K562 (cell line): Measurements from ENCODE around the gene C2orf92.

Experiments used
- CBX5 ChIP-seq: IDR thresholded peaks from 2 replicates; pipeline ENCODE4 v1.6.1; 2014; ENCODE audit warnings: low read depth, borderline replicate concordance
- ELF1 ChIP-seq: fragments of 200-800 bp; sonication (Bioruptor generic); IDR thresholded peaks from 2 replicates; pipeline ENCODE4 v1.6.1; 2016; ENCODE audit warnings: missing genetic modification characterization, missing compliant biosample characterization
- GABPB1 ChIP-seq: sonication (generic); formaldehyde crosslinking; IDR thresholded peaks from 2 replicates; pipeline ENCODE4 v1.8.0; 2022; ENCODE audit warnings: mild to moderate bottlenecking, missing genetic modification reagents
- HMBOX1 ChIP-seq: sonication (generic); IDR thresholded peaks from 2 replicates; pipeline ENCODE4 v1.6.1; 2016
- PHTF2 ChIP-seq: fragments of 250-450 bp; sonication (Bioruptor Pico); IDR thresholded peaks from 2 replicates; pipeline ENCODE4 v1.5.0; 2021; ENCODE audit warnings: mild to moderate bottlenecking
- SMC3 ChIP-seq: conservative IDR thresholded peaks from 2 replicates; pipeline ENCODE4 v1.6.1; 2011; ENCODE audit warnings: low read depth, low read length, improper control_type of control experiment; ENCODE audit not compliant: insufficient read depth
- SREBF1 ChIP-seq: fragments of 150-350 bp; IDR thresholded peaks from 2 replicates; pipeline ENCODE4 v1.6.1; 2014; ENCODE audit warnings: antibody characterized with exemption, low read depth, low read length, borderline replicate concordance
- ZNF431 ChIP-seq: sonication (generic); formaldehyde crosslinking; IDR thresholded peaks from 2 replicates; pipeline ENCODE4 v1.8.0; 2022; ENCODE audit warnings: mild to moderate bottlenecking, missing genetic modification reagents
- TF ChIP-seq, protein P1 (sequence below), 3 experiments: IDR thresholded peaks in 2 of 3; conservative IDR thresholded peaks in 1 of 3; 2 replicates each; pipeline ENCODE4 v1.5.1; 2011 to 2012; ENCODE audit warnings: low read length in 3 of 3, mild to moderate bottlenecking in 3 of 3, control low read depth in 2 of 3, improper control_type of control experiment in 1 of 3, inconsistent platforms in 1 of 3, low read depth in 1 of 3, mixed read lengths in 1 of 3, moderate library complexity in 1 of 3; ENCODE audit not compliant: insufficient read depth in 2 of 3
- TF ChIP-seq, protein P2 (sequence below): sonication (generic); formaldehyde crosslinking; IDR thresholded peaks from 2 replicates; pipeline ENCODE4 v1.4.0; 2020; ENCODE audit warnings: mild to moderate bottlenecking, missing genetic modification reagents

DNA sequence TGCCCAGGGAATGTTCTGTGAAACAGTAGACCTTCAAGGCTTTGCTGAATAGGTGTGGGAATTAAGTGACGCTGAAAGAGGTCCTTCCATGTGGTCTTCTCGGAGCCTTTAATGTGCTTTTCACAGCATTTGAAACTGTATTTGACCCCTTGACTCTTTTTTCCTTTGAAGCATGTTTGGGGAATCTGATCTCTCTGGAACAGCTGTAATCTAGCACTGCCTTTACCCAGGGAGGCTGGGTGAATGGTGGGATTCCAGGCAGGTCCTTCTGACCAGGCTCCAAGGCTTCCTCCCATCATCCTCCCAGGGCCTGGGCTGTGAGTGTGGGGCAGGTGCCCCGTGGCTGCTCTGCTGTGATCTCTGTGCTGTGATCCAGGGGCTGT, 48.1 kb downstream of the C2orf92 start:
- TF ChIP-seq HMBOX1 (no peak), PHTF2 (no peak), SREBF1 (no peak), ZNF431 (CRISPR knock-in tag) (no peak), GABPB1 (CRISPR knock-in tag) (no peak), CBX5 (no peak), ELF1 (tag) (no peak), SMC3 (no peak)
- TF ChIP-seq, protein P1, sequence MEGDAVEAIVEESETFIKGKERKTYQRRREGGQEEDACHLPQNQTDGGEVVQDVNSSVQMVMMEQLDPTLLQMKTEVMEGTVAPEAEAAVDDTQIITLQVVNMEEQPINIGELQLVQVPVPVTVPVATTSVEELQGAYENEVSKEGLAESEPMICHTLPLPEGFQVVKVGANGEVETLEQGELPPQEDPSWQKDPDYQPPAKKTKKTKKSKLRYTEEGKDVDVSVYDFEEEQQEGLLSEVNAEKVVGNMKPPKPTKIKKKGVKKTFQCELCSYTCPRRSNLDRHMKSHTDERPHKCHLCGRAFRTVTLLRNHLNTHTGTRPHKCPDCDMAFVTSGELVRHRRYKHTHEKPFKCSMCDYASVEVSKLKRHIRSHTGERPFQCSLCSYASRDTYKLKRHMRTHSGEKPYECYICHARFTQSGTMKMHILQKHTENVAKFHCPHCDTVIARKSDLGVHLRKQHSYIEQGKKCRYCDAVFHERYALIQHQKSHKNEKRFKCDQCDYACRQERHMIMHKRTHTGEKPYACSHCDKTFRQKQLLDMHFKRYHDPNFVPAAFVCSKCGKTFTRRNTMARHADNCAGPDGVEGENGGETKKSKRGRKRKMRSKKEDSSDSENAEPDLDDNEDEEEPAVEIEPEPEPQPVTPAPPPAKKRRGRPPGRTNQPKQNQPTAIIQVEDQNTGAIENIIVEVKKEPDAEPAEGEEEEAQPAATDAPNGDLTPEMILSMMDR (IDR thresholded peaks at IDR 0.05 in 2 of 3, conservative IDR thresholded peaks at IDR 0.05 in 1 of 3; ENCODE audit: insufficient read depth in 2 of 3, low read depth in 1 of 3, low read length in 3 of 3), result no peak
- TF ChIP-seq, protein P2, sequence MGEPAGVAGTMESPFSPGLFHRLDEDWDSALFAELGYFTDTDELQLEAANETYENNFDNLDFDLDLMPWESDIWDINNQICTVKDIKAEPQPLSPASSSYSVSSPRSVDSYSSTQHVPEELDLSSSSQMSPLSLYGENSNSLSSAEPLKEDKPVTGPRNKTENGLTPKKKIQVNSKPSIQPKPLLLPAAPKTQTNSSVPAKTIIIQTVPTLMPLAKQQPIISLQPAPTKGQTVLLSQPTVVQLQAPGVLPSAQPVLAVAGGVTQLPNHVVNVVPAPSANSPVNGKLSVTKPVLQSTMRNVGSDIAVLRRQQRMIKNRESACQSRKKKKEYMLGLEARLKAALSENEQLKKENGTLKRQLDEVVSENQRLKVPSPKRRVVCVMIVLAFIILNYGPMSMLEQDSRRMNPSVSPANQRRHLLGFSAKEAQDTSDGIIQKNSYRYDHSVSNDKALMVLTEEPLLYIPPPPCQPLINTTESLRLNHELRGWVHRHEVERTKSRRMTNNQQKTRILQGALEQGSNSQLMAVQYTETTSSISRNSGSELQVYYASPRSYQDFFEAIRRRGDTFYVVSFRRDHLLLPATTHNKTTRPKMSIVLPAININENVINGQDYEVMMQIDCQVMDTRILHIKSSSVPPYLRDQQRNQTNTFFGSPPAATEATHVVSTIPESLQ (CRISPR knock-in tag), result no peak
